Endothelial cell of umbilical vein (primary cell): Measurements from ENCODE around the gene FMO2.

ENCODE experiments used
- EZH2 ChIP-seq: IDR thresholded peaks from 2 replicates; pipeline ENCODE4 v1.6.1; 2012; ENCODE audit warnings: borderline replicate concordance, low read depth, mild to moderate bottlenecking, moderate library complexity, low read length, inconsistent platforms; ENCODE audit not compliant: severe bottlenecking
- JUN ChIP-seq: IDR thresholded peaks from 2 replicates; pipeline ENCODE4 v1.6.1; 2011; ENCODE audit warnings: borderline replicate concordance, low read depth; ENCODE audit not compliant: insufficient read length, insufficient read depth
- MAX ChIP-seq: IDR thresholded peaks from 2 replicates; pipeline ENCODE4 v1.6.1; 2011; ENCODE audit not compliant: insufficient read depth, insufficient read length
- POLR2A ChIP-seq: IDR thresholded peaks from 2 replicates; pipeline ENCODE4 v1.6.1; 2012; ENCODE audit warnings: low read depth, mild to moderate bottlenecking, control low read depth, low read length
- TF ChIP-seq, protein P1 (sequence below), 2 donors: IDR thresholded peaks; 1 replicate in 1 of 2; 2 replicates in 1 of 2; pipeline ENCODE4 v1.5.1; 2011; ENCODE audit warnings: low read length in 2 of 2, mild to moderate bottlenecking in 2 of 2, moderate library complexity in 2 of 2, control low read depth in 1 of 2, inconsistent platforms in 1 of 2, low read depth in 1 of 2; ENCODE audit not compliant: insufficient read depth in 1 of 2; ENCODE audit errors: extremely low read depth in 1 of 2

DNA sequence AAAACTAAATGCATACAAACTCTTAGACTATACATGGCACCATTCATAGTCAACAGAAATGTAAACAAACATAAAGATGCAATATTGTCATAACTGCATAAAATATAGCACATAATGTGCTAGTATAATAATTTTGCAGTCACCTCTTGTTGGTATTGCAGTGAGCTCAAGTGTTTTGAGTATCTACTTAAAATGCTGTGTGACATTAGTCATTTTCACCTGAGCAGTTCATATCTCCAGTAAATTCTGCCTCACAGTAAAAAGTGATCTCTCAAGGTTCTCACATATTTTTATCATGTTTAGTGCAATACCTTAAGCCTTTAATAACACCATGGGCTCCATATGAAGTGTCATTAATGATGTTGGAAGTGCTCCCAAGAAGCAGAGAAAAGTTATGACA is 29.6 kb upstream of the FMO2 start:
- TF ChIP-seq JUN (no peak), EZH2 (no peak), POLR2A (no peak), MAX (no peak)
- TF ChIP-seq, protein P1, sequence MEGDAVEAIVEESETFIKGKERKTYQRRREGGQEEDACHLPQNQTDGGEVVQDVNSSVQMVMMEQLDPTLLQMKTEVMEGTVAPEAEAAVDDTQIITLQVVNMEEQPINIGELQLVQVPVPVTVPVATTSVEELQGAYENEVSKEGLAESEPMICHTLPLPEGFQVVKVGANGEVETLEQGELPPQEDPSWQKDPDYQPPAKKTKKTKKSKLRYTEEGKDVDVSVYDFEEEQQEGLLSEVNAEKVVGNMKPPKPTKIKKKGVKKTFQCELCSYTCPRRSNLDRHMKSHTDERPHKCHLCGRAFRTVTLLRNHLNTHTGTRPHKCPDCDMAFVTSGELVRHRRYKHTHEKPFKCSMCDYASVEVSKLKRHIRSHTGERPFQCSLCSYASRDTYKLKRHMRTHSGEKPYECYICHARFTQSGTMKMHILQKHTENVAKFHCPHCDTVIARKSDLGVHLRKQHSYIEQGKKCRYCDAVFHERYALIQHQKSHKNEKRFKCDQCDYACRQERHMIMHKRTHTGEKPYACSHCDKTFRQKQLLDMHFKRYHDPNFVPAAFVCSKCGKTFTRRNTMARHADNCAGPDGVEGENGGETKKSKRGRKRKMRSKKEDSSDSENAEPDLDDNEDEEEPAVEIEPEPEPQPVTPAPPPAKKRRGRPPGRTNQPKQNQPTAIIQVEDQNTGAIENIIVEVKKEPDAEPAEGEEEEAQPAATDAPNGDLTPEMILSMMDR (IDR thresholded peaks at IDR 0.05; ENCODE audit: extremely low read depth in 1 of 2, insufficient read depth in 1 of 2, low read depth in 1 of 2, low read length in 2 of 2) = no peak
